LHCN-M2 (cell line): ENCODE data around the gene NOP9. TPM values are rescaled to one million over a fixed set of nuclear protein-coding genes. Genes with fewer than 3 reads are reported as not detected.
"Not testable (repeated sequence)": the region's sequence is repeated elsewhere in the genome, so short reads cannot be mapped to it uniquely, and the experiment has no call there.

ENCODE experiments used
- DNase-seq: peaks from one replicate; pipeline ENCODE4 v3.0.0-alpha.2; 2012; ENCODE audit warnings: low read depth
- total RNA-seq: library from RNA; depleted of rRNA; stranded (reverse); fragments of >200 nt; gene quantifications from 2 replicates; pipeline ENCODE4 v1.2.3, GENCODE V29; 2014

The NOP9 gene
- total RNA-seq, 1 experiment from 2014 or later, result 23.0 TPM

GRCh38 chr14:24325041-24325530 lies 25.4 kb downstream of the NOP9 start:
- DNase-seq, result no peak

GRCh38 chr14:24325963-24326362 lies 26.3 kb downstream of the NOP9 start:
- DNase-seq, result no peak

GRCh38 chr14:24327303-24327702 lies 27.7 kb downstream of the NOP9 start:
- no peak for DNase-seq

- not testable (repeated sequence) for DNase-seq
These were observed 28.3 kb downstream of the NOP9 start for GRCh38 chr14:24327914-24328313.

GRCh38 chr14:24329073-24329663 lies 29.5 kb downstream of the NOP9 start:
- no peak for DNase-seq

GRCh38 chr14:24329736-24330135 lies 30.1 kb downstream of the NOP9 start:
- DNase-seq, result no peak

GRCh38 chr14:24330973-24331674 lies 31.5 kb downstream of the NOP9 start:
- DNase-seq, result no peak

- DNase-seq, result no peak
These were observed 32.1 kb downstream of the NOP9 start for GRCh38 chr14:24331731-24332267.

- peak; percentile 59 for DNase-seq
These were observed 32.8 kb downstream of the NOP9 start for GRCh38 chr14:24332268-24332993.

- DNase-seq, result no peak
These were observed 35.0 kb downstream of the NOP9 start, which contains the start of gene ADCY4 for GRCh38 chr14:24334431-24335291. Gene ADCY4, minus strand, starts transcription at chr14:24335071. Its CDS starts 419 bp downstream, at chr14:24334652.

GRCh38 chr14:24335461-24336171 lies 36.0 kb downstream of the NOP9 start:
- no peak for DNase-seq

- DNase-seq, result no peak
These were observed 37.6 kb downstream of the NOP9 start for GRCh38 chr14:24337144-24337823.

GRCh38 chr14:24337824-24338175 lies 38.1 kb downstream of the NOP9 start:
- DNase-seq, result no peak

- no peak for DNase-seq
These were observed 39.2 kb downstream of the NOP9 start for GRCh38 chr14:24338843-24339242.

- no peak for DNase-seq
These were observed 39.9 kb downstream of the NOP9 start, which contains the start of gene RIPK3 for GRCh38 chr14:24339284-24340151. Gene RIPK3, minus strand, starts transcription at chr14:24339991. Its CDS starts 165 bp downstream, at chr14:24339826.

GRCh38 chr14:24340606-24341005 lies 41.0 kb downstream of the NOP9 start:
- DNase-seq, result no peak

- no peak for DNase-seq
These were observed 43.2 kb downstream of the NOP9 start for GRCh38 chr14:24342889-24343288.

GRCh38 chr14:24343795-24344660 lies 44.4 kb downstream of the NOP9 start:
- DNase-seq, result no peak
